SU-DHL-6 (cell line): ENCODE results near the gene BCLAF3.
A peak's percentile ranks its signal among the peaks of the same experiment; 100 is the strongest.

ENCODE experiments used
- H2AFZ ChIP-seq: fragments of 200-600 bp; sonication (generic); 2 replicates; pipeline ENCODE4 v1.6.1; 2014; ENCODE audit warnings: low read depth, mild to moderate bottlenecking, moderate library complexity, mixed read lengths, antibody characterized with exemption, low read length; ENCODE audit not compliant: severe bottlenecking
- H3F3A ChIP-seq: fragments of 200-600 bp; shearing (Covaris generic); 2 replicates; pipeline ENCODE4 v1.6.0; 2016; ENCODE audit warnings: antibody characterized with exemption, mild to moderate bottlenecking; ENCODE audit not compliant: insufficient read depth
- H3K27ac ChIP-seq: fragments of 200-600 bp; sonication (generic); 2 replicates; pipeline ENCODE4 v1.5.1; 2016; ENCODE audit warnings: low read depth, mild to moderate bottlenecking, low read length, moderate library complexity, mixed read lengths
- H3K27me3 ChIP-seq: fragments of 200-600 bp; sonication (generic), shearing (Covaris generic); 2 replicates; pipeline ENCODE4 v1.6.0; 2014; ENCODE audit warnings: mild to moderate bottlenecking, low read length
- H3K36me3 ChIP-seq: fragments of 200-600 bp; sonication (generic); 2 replicates; pipeline ENCODE4 v1.6.1; 2014; ENCODE audit warnings: mild to moderate bottlenecking, low read length, mixed read lengths
- H3K4me2 ChIP-seq: fragments of 300-600, 200-600 bp; shearing (Covaris generic), sonication (generic); 2 replicates; pipeline ENCODE4 v1.6.0; 2014; ENCODE audit warnings: low read length, low read depth, mild to moderate bottlenecking; ENCODE audit not compliant: poor library complexity, severe bottlenecking
- H3K4me3 ChIP-seq: fragments of 200-600 bp; sonication (generic); 2 replicates; pipeline ENCODE4 v1.5.1; 2014; ENCODE audit warnings: antibody characterized with exemption, low read length, mild to moderate bottlenecking, mixed read lengths; ENCODE audit not compliant: insufficient read depth, poor library complexity, severe bottlenecking
- H3K79me2 ChIP-seq: fragments of 200-600 bp; sonication (generic); 2 replicates; pipeline ENCODE4 v1.6.1; 2014; ENCODE audit warnings: mild to moderate bottlenecking, low read length, moderate library complexity; ENCODE audit not compliant: insufficient read depth
- H3K9ac ChIP-seq: fragments of 200-600 bp; sonication (generic); 2 replicates; pipeline ENCODE4 v1.7.0; 2014; ENCODE audit warnings: mild to moderate bottlenecking, low read length
- H3K9me2 ChIP-seq: fragments of 200-600 bp; sonication (generic); replicated peaks from 2 replicates; pipeline ENCODE4 v1.6.1; 2014; ENCODE audit warnings: low read length; ENCODE audit not compliant: insufficient read depth
- H3K9me3 ChIP-seq: fragments of 200-600 bp; sonication (generic); 2 replicates; pipeline ENCODE4 v1.6.1; 2014; ENCODE audit warnings: low read length, mixed read lengths; ENCODE audit not compliant: insufficient read depth
- H4K20me1 ChIP-seq: fragments of 200-600 bp; sonication (generic); 2 replicates; pipeline ENCODE4 v1.6.1; 2014; ENCODE audit warnings: low read depth, mild to moderate bottlenecking, antibody characterized with exemption, low read length, moderate library complexity, mixed read lengths
- EZH2phosphoT487 ChIP-seq: fragments of 200-600 bp; sonication (generic), shearing (Covaris generic); conservative IDR thresholded peaks from 2 replicates; pipeline ENCODE4 v1.6.1; 2018; ENCODE audit warnings: mild to moderate bottlenecking, antibody characterized with exemption, low read length, moderate library complexity, mixed read lengths
- TF ChIP-seq, protein P1 (sequence below): fragments of 200-600 bp; sonication (generic); IDR thresholded peaks from one replicate; pipeline ENCODE4 v1.5.1; 2017; ENCODE audit warnings: antibody characterized with exemption, mild to moderate bottlenecking, low read length, moderate library complexity; ENCODE audit not compliant: insufficient read depth, poor library complexity, severe bottlenecking

BCLAF3 gene

DNA sequence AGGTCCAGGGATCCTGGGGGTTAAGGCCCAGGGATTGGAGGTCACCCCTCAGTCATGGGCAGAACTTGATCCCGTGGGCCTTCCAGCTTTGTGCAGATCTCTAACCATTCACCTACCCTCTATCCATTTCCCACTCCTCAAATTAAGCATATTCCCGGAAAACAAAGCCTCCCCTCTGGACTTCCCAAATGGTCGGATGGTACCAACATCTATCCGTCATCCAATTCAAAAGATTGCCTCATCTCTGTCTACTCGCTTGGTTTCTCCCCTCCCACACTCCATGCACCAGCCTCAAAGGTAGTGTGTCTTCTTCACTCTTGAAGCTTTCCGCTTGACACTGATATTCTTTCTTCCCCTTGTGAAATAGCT lies 473 bp upstream of the BCLAF3 start:
- no peaks in the 10 kb centered on the region for H3K27me3 ChIP-seq
- H2AFZ ChIP-seq = peak overlapping the region; percentile 80
- peaks cover 4% of the 10 kb centered on the region; the same call in 1 of the 2 replicates for H3K79me2 ChIP-seq
- H3K9me2 ChIP-seq = no peaks in the 10 kb centered on the region
- TF ChIP-seq, protein P1, sequence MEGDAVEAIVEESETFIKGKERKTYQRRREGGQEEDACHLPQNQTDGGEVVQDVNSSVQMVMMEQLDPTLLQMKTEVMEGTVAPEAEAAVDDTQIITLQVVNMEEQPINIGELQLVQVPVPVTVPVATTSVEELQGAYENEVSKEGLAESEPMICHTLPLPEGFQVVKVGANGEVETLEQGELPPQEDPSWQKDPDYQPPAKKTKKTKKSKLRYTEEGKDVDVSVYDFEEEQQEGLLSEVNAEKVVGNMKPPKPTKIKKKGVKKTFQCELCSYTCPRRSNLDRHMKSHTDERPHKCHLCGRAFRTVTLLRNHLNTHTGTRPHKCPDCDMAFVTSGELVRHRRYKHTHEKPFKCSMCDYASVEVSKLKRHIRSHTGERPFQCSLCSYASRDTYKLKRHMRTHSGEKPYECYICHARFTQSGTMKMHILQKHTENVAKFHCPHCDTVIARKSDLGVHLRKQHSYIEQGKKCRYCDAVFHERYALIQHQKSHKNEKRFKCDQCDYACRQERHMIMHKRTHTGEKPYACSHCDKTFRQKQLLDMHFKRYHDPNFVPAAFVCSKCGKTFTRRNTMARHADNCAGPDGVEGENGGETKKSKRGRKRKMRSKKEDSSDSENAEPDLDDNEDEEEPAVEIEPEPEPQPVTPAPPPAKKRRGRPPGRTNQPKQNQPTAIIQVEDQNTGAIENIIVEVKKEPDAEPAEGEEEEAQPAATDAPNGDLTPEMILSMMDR = no peak
- TF ChIP-seq EZH2phosphoT487 = no peak
- H3K4me2 ChIP-seq = peak overlapping the region; percentile 66
- H3K9ac ChIP-seq = peak overlapping the region; percentile 50
- H3F3A ChIP-seq = no peaks in the 10 kb centered on the region
- H4K20me1 ChIP-seq = no peaks in the 10 kb centered on the region
- H3K36me3 ChIP-seq = no peaks in the 10 kb centered on the region
- H3K4me3 ChIP-seq = peak overlapping the region; percentile 51
- H3K27ac ChIP-seq = no peak overlapping the region
- no peaks in the 10 kb centered on the region for H3K9me3 ChIP-seq

DNA sequence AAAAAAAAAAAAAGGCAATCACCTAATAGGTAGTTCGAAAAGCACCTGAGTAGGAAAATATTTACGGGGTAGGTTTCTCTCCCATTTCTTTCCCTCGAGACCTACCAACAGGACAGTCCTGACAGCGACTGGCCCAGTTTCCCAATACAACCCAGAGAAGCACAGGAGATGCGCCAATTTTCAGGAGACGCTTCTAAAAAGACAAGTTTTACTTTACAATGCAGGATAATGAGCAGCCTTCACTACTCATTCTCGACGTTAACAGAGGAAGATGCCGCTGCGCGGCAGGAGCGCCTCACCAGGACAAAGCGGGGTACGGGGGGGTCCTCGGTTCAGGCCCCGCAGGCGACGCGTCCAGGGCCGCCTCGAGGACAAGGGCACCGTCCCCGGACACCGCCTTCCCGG lies 708 bp downstream of the BCLAF3 start:
- no peaks in the 10 kb centered on the region for H3K36me3 ChIP-seq
- peaks cover 4% of the 10 kb centered on the region; the same call in 1 of the 2 replicates for H3K79me2 ChIP-seq
- peak overlapping the region; percentile 64 for H3K9ac ChIP-seq
- no peak overlapping the region for H2AFZ ChIP-seq
- TF ChIP-seq, protein P1 = no peak
- no peak for TF ChIP-seq EZH2phosphoT487
- H3K27ac ChIP-seq = no peak overlapping the region
- no peaks in the 10 kb centered on the region for H3K9me3 ChIP-seq
- H3K4me2 ChIP-seq = peak overlapping the region; percentile 74
- H4K20me1 ChIP-seq = no peaks in the 10 kb centered on the region
- no peaks in the 10 kb centered on the region for H3F3A ChIP-seq
- H3K27me3 ChIP-seq = no peaks in the 10 kb centered on the region
- H3K4me3 ChIP-seq = peak overlapping the region; percentile 71
- no peaks in the 10 kb centered on the region for H3K9me2 ChIP-seq

DNA sequence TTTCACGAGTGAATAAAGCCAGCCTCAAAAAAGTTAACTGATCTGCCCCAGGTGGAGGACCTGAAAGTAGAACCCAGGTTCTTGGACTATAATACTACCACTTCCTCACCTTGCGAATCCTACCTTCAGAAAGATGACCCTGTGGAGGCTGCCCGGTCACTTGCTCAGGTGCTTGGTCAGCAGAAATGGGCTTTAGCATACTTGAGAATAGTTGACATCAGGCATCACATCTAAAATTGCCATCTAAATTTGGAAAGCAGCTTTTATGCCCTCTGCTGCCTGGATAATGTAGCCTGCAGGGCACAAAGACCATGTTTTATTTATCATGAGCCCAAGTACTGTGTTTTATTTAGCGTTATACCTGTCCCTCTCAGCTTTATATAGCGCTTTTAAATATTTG lies 3.0 kb downstream of the BCLAF3 start:
- TF ChIP-seq EZH2phosphoT487 = no peak
- TF ChIP-seq, protein P1 = no peak

More for the DNA sequence above, 3.0 kb downstream of the BCLAF3 start:
- H3K27me3 ChIP-seq = no peaks in the 10 kb centered on the region
- no peaks in the 10 kb centered on the region for H3K36me3 ChIP-seq
- no peaks in the 10 kb centered on the region for H3K9me3 ChIP-seq
- peaks cover 4% of the 10 kb centered on the region; the same call in 1 of the 2 replicates for H3K79me2 ChIP-seq
- H4K20me1 ChIP-seq = no peaks in the 10 kb centered on the region
- H3K9me2 ChIP-seq = no peaks in the 10 kb centered on the region
- no peak overlapping the region for H3K4me2 ChIP-seq
- no peak overlapping the region for H3K4me3 ChIP-seq
- H3K9ac ChIP-seq = no peak overlapping the region
- H3F3A ChIP-seq = no peaks in the 10 kb centered on the region
- H2AFZ ChIP-seq = no peak overlapping the region
- H3K27ac ChIP-seq = no peak overlapping the region
